ENCODE data around the gene CARMIL3. TPM values are rescaled to one million over a fixed set of nuclear protein-coding genes. Genes with fewer than 3 reads are reported as not detected.

CARMIL3 gene
- total RNA-seq, 2 donors from 2014 or later: 0.14 TPM; not detected in 1

- H3K4me3 ChIP-seq: peak overlapping the region; percentile 88
- ATAC-seq (ENCODE audit: insufficient number of reproducible peaks, low FRiP score, low read depth): no peak
- DNase-seq (ENCODE audit: low spot score): no peak
- peaks cover 8 to 14% of the 10 kb centered on the region in 2 donors for H3K4me1 ChIP-seq (ENCODE audit: control insufficient read depth in 1 of 2, low read depth in 2 of 2)
- H3K36me3 ChIP-seq: no peaks in the 10 kb centered on the region
- H3K27me3 ChIP-seq (replicated peaks; ENCODE audit: insufficient read depth): no peaks in the 10 kb centered on the region
- no peak overlapping the region for H3K27ac ChIP-seq
- no peaks in the 10 kb centered on the region for H3K9me3 ChIP-seq
- TF ChIP-seq CTCF (IDR thresholded peaks at IDR 0.05): no peak
Measured at GRCh38 chr14:24052656-24053547, 1.1 kb downstream of the CARMIL3 start.

- no peaks in the 10 kb centered on the region for H3K36me3 ChIP-seq
- no peak overlapping the region for H3K4me3 ChIP-seq
- no peaks in the 10 kb centered on the region for H3K9me3 ChIP-seq
- H3K27me3 ChIP-seq (replicated peaks; ENCODE audit: insufficient read depth): no peaks in the 10 kb centered on the region
- H3K27ac ChIP-seq: no peak overlapping the region
- peaks cover 8 to 14% of the 10 kb centered on the region in 2 donors for H3K4me1 ChIP-seq (ENCODE audit: control insufficient read depth in 1 of 2, low read depth in 2 of 2)
- ATAC-seq (ENCODE audit: insufficient number of reproducible peaks, low FRiP score, low read depth) (no peak), DNase-seq (ENCODE audit: low spot score) (no peak)
- no peak for TF ChIP-seq CTCF (IDR thresholded peaks at IDR 0.05)
Measured at GRCh38 chr14:24053548-24054323, 1.9 kb downstream of the CARMIL3 start.

GRCh38 chr14:24054324-24054641 is 2.5 kb downstream of the CARMIL3 start:
- H3K36me3 ChIP-seq: no peaks in the 10 kb centered on the region
- H3K27me3 ChIP-seq (replicated peaks; ENCODE audit: insufficient read depth): no peaks in the 10 kb centered on the region
- no peak for DNase-seq (ENCODE audit: low spot score)
- no peak for TF ChIP-seq CTCF (IDR thresholded peaks at IDR 0.05)
- no peak for ATAC-seq (ENCODE audit: insufficient number of reproducible peaks, low FRiP score, low read depth)
- H3K9me3 ChIP-seq: no peaks in the 10 kb centered on the region
- no peak overlapping the region for H3K27ac ChIP-seq
- no peak overlapping the region for H3K4me3 ChIP-seq
- H3K4me1 ChIP-seq (ENCODE audit: control insufficient read depth in 1 of 2, low read depth in 2 of 2): peaks cover 8 to 14% of the 10 kb centered on the region in 2 donors

- peaks cover 8 to 14% of the 10 kb centered on the region in 2 donors for H3K4me1 ChIP-seq (ENCODE audit: control insufficient read depth in 1 of 2, low read depth in 2 of 2)
- H3K27me3 ChIP-seq (replicated peaks; ENCODE audit: insufficient read depth): no peaks in the 10 kb centered on the region
- no peaks in the 10 kb centered on the region for H3K9me3 ChIP-seq
- H3K36me3 ChIP-seq: no peaks in the 10 kb centered on the region
- ATAC-seq (ENCODE audit: insufficient number of reproducible peaks, low FRiP score, low read depth) (no peak), DNase-seq (ENCODE audit: low spot score) (no peak)
- no peak overlapping the region for H3K4me3 ChIP-seq
- no peak overlapping the region for H3K27ac ChIP-seq
- no peak for TF ChIP-seq CTCF (IDR thresholded peaks at IDR 0.05)
Measured at GRCh38 chr14:24054646-24055045, 2.8 kb downstream of the CARMIL3 start.
